ENCODE measurements around the gene PDE8A.
"Not testable (repeated sequence)": the region's sequence is repeated elsewhere in the genome, so short reads cannot be mapped to it uniquely, and the experiment has no call there.

PDE8A gene

DNA sequence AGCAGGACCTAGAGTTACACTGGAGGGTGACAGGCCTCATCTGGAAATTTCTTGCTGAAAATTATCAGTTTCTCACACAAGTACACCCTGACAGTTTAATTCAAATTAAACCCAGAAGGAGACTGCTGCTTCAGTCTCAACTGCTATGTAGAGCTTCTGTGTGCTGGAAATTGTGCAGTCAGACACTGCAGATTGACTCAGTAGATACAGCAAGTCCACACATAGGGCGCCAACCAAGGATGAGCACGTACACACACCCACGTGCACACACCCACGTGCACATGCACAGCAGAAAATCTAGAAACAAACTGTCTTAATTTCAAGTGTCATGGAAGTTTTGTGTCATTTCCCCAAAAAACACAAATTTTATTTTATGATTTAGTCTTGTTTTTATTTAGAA, 192.9 kb downstream of the PDE8A start:
- DNase-seq (ENCODE audit: low read depth in 2 of 2), result no peak

DNA sequence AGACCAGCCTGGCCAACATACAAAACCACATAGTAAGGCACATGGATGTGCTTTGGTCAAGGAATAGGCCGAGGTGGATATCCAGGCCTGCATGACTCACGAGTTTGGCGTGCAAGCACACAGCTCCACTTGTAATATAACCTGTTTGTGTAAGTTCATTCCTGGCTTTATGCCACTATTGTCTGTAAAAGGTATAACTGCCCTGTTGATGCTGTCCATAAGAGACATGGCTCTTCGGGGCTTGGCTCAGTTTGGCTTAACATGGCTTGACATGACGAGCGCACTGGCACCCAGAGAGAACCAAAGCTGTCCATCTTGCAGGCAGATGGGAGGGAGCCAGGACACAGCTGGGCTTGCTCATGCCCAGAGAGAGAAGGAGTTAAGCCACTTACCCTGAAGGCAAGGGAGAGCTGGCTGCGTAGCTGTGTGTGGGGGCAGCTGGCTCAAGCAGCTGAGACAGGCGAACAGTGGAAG, 195.4 kb downstream of the PDE8A start:
- DNase-seq (ENCODE audit: low read depth in 2 of 2), result not testable (repeated sequence)

DNA sequence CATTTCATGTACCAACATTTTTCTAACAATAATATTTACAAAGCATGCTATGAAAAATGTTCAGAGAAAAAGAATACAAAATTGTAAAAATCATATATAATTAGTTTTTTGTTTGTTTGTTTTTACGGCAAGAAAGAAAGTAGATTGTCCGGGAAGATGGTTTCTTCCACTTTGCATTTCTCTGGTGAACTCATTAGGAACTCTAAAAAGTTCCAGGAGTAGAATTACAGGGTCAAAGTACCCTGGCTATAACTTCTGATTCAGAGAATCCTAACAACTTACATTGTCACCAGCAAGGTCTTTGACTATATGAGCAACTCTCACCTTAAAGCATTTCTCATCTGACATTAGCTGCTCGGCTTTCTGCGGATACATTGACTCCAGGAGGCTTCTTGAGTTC, 196.7 kb downstream of the PDE8A start:
- no peak for DNase-seq (ENCODE audit: low read depth in 2 of 2)

- DNase-seq (ENCODE audit: low read depth in 2 of 2), result no peak
These were observed 198.0 kb downstream of the PDE8A start for GRCh38 chr15:85179700-85180099.

DNA sequence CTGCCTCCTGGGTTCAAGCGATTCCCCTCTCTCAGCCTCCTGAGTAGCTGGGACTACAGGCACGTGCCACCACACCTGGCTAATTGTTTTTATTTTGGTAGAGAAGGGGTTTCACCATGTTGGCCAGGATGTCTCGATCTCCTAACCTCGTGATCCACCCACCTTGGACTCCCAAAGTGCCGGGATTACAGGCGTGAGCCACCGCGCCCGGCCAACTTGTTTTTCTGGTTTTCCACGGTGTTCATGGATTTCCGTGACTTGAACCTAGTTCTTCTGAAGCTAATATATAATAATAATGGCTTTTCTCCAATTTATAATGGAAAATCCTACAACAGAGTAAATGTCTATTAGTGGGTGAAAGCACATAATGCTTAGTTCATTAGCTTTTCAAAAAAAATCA, 203.7 kb downstream of the PDE8A start:
- DNase-seq (ENCODE audit: low read depth in 2 of 2), result not testable (repeated sequence)

DNA sequence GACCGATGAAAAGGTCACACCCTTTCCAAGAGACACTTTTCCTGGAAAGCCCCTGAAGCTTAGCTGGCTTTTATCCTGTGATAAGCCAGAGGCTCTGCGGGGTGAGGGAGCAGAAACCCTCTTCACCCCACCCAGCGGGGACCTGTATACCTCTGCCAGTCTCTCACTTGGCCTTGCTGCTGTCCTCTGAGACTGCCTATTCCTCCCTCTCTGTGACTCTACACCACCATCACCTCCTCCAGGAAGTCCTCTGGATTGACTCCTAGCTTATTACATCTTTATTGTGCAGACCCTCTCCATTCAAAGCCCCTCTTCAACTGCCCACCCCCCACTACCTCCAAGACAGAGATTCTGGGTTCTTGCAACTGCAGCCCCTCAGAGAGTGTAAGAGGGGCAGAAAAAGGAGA, 206.5 kb downstream of the PDE8A start:
- DNase-seq (ENCODE audit: low read depth in 2 of 2), result not testable (repeated sequence)
